Loucy (cell line): ENCODE measurements around the gene RALA.

ENCODE experiments used
- EZH2phosphoT487 ChIP-seq: fragments of 200-600 bp; IDR thresholded peaks from 2 replicates; pipeline ENCODE4 v1.6.1; 2018; ENCODE audit warnings: antibody characterized with exemption, mild to moderate bottlenecking, moderate library complexity, borderline replicate concordance
- TF ChIP-seq, protein P1 (sequence below): fragments of 200-600 bp; sonication (generic); conservative IDR thresholded peaks from 2 replicates; pipeline ENCODE4 v1.5.1; 2014; ENCODE audit warnings: mild to moderate bottlenecking, antibody characterized with exemption, low read length

DNA sequence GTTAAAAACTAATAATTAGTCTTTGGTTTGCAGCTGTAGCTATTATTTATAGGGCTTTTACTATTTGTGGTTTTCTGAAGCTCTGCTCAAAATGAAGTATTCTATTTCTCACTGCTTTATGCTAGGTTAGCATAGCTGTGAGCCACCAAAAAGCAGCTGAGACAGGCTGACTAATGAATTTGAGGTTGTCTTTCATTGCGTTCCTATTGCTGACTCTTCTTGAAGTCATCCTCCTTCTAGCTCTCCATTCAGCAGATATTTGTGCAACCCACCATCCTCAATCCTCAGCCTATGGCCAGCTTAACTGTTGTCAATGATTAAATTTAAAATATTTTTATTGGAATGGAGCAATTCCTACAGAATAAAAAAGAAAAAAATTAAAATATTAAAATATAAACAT is 2.1 kb upstream of the RALA start:
- TF ChIP-seq, protein P1, sequence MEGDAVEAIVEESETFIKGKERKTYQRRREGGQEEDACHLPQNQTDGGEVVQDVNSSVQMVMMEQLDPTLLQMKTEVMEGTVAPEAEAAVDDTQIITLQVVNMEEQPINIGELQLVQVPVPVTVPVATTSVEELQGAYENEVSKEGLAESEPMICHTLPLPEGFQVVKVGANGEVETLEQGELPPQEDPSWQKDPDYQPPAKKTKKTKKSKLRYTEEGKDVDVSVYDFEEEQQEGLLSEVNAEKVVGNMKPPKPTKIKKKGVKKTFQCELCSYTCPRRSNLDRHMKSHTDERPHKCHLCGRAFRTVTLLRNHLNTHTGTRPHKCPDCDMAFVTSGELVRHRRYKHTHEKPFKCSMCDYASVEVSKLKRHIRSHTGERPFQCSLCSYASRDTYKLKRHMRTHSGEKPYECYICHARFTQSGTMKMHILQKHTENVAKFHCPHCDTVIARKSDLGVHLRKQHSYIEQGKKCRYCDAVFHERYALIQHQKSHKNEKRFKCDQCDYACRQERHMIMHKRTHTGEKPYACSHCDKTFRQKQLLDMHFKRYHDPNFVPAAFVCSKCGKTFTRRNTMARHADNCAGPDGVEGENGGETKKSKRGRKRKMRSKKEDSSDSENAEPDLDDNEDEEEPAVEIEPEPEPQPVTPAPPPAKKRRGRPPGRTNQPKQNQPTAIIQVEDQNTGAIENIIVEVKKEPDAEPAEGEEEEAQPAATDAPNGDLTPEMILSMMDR = no peak
- TF ChIP-seq EZH2phosphoT487 = no peak
